Ascending aorta (tissue), 2 donors: ENCODE data around the gene GIPR. TPM values are rescaled to one million over a fixed set of nuclear protein-coding genes. Genes with fewer than 3 reads are reported as not detected.

Source experiments
- DNase-seq, 2 donors: peaks; one replicate each; pipeline ENCODE4 v3.0.0-alpha.2; 2019; ENCODE audit warnings: low spot score in 2 of 2
- H3K27ac ChIP-seq, 2 donors: fragments of 200-600 bp; sonication (generic); one replicate each; pipeline ENCODE4 v1.5.1; 2016 to 2017; ENCODE audit warnings: mild to moderate bottlenecking in 1 of 2
- H3K27me3 ChIP-seq: fragments of 200-600 bp; sonication (generic); one replicate; pipeline ENCODE4 v1.5.1; 2017
- H3K36me3 ChIP-seq, 2 donors: fragments of 200-600 bp; sonication (generic); one replicate each; pipeline ENCODE4 v1.5.1; 2016
- H3K4me1 ChIP-seq, 2 donors: fragments of 200-600 bp; sonication (generic); one replicate each; pipeline ENCODE4 v1.5.1; 2016 to 2017; ENCODE audit warnings: mild to moderate bottlenecking in 1 of 2
- H3K4me3 ChIP-seq, 2 donors: fragments of 200-600 bp; sonication (generic); one replicate each; pipeline ENCODE4 v1.5.1; 2016 to 2017; ENCODE audit warnings: mild to moderate bottlenecking in 1 of 2
- H3K9me3 ChIP-seq, 2 donors: fragments of 200-600 bp; sonication (generic); one replicate each; pipeline ENCODE4 v1.5.1; 2016
- intact Hi-C: fragments of 100-400 bp; cut with DNase I; formaldehyde crosslinking; loops from one replicate; pipeline ENCODE4 v1.15.1; 2023
- total RNA-seq: library from RNA; depleted of rRNA; stranded (reverse); fragments of >200 nt; gene quantifications from one replicate; pipeline ENCODE4 v1.1.0, GENCODE V29; 2016
- TF ChIP-seq, protein P1 (sequence below), 3 experiments: fragments of 200-600 bp in 2 of 3; fragments of 450-650 bp in 1 of 3; sonication (generic) in 2 of 3; IDR thresholded peaks; one replicate each; pipeline ENCODE4 v1.5.1; 2016 to 2019; ENCODE audit warnings: antibody characterized with exemption in 3 of 3, mild to moderate bottlenecking in 1 of 3, moderate library complexity in 1 of 3

Gene GIPR
- total RNA-seq, 1 donor from 2014 or later, result not detected

DNA sequence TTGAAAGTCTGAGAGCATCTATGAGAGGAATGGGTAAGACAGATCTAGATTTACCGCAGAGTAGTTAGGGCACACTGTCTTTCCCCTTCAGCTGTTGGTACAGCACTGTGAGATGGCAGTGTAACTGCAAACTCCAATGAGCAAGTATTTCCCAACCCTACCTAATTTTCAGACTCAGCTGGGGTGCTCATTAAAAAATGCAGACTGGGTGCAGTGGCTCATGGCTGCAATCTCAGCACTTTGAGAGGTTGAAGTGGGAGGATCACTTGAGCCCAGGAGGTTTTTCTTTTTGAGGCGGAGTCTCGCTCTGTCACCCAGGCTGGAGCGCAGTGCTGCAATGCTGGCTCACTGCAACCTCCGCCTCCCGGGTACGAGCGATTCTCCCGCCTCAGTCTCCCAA lies 37.1 kb downstream of the GIPR start:
- peaks cover 9 to 16% of the 10 kb centered on the region in 2 donors for H3K36me3 ChIP-seq
- no peaks in the 10 kb centered on the region for H3K27me3 ChIP-seq
- no peaks in the 10 kb centered on the region for H3K9me3 ChIP-seq
- H3K4me3 ChIP-seq, result no peak overlapping the region
- intact Hi-C loops, result no loop called here
- H3K4me1 ChIP-seq, result peaks cover 0 to 4% of the 10 kb centered on the region in 2 donors
- no peak for DNase-seq
- TF ChIP-seq, protein P1, sequence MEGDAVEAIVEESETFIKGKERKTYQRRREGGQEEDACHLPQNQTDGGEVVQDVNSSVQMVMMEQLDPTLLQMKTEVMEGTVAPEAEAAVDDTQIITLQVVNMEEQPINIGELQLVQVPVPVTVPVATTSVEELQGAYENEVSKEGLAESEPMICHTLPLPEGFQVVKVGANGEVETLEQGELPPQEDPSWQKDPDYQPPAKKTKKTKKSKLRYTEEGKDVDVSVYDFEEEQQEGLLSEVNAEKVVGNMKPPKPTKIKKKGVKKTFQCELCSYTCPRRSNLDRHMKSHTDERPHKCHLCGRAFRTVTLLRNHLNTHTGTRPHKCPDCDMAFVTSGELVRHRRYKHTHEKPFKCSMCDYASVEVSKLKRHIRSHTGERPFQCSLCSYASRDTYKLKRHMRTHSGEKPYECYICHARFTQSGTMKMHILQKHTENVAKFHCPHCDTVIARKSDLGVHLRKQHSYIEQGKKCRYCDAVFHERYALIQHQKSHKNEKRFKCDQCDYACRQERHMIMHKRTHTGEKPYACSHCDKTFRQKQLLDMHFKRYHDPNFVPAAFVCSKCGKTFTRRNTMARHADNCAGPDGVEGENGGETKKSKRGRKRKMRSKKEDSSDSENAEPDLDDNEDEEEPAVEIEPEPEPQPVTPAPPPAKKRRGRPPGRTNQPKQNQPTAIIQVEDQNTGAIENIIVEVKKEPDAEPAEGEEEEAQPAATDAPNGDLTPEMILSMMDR (IDR thresholded peaks at IDR 0.05), result no peak
- H3K27ac ChIP-seq, result no peak overlapping the region

DNA sequence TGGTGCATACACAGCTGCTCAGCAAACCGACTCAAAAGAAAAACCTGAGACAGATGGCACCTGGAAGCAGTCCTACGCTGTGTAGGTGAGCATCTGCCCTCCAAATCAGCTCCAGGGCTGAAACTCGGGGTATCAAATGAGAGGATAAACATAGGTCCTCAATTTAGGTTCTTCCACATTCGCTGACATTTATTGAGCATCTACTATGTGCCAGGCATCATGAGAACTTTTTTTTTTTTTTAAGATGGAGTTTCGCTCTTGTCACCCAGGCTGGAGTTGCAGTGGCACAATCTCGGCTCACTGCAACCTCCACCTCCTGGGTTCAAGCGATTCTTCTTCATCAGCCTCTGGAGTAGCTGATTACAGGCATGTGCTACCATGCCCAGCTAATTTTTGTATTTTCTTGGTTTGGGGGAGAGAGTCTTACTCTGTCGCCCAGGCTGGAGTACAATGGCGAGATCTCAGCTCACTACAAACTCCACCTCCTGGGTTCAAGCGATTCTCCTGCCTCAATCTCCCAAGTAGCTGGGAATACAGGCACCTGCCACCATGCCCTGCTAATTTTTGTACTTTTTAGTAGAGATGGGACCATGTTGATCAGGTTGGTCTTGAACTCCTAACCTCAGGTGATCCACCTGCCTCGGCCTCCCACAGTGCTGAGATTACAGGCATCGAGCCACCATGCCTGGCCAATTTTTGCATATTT lies 37.8 kb downstream of the GIPR start:
- Histone ChIP-seq H3K27me3 (no peaks in the 10 kb centered on the region), H3K9me3 (no peaks in the 10 kb centered on the region), H3K4me3 (no peak overlapping the region), H3K4me1 (peaks cover 0 to 4% of the 10 kb centered on the region in 2 donors), H3K27ac (no peak overlapping the region), H3K36me3 (peaks cover 11 to 16% of the 10 kb centered on the region in 2 donors)
- TF ChIP-seq, protein P1 (IDR thresholded peaks at IDR 0.05), result no peak
- intact Hi-C loops, result no loop called here
- DNase-seq, result no peak

DNA sequence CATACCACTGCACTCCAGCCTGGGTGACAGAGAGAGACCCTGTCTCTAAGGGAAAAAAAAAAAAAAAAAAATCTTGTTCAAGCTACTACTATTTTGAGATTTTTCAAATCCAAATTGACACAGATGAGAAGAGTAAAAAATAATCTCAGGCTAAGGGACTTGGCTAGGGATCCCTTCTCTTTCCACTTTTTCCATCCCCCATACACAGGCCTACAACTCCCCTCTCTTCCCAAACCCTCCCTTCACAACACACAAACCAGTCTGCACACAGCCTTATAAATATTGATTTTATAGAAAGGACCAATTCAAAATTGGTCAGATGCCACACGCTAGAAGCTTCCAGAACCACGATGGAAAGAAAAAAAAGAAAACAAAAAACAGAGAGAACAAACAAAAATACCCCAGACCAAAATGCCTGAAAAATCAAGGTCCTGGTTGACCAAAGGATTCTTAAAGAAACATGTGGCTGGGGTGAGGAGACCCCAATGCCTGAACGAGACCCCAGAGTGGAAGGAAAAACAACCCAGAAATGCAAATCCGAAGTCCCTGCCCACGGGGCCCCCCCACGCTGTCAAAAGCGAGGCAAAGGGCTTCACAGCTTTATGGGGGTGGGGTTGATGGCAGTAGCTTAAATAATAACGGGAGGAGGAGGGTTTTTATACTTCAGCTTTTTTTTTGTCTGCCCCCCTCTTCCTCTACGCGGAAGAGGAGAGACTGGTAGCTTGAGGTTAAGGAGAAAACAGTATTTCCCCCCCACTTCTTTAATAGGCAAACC lies 42.5 kb downstream of the GIPR start:
- Histone ChIP-seq H3K27ac (no peak overlapping the region), H3K27me3 (no peaks in the 10 kb centered on the region), H3K36me3 (peaks cover 24 to 25% of the 10 kb centered on the region in 2 donors), H3K4me3 (no peak overlapping the region), H3K4me1 (peaks cover 0 to 4% of the 10 kb centered on the region in 2 donors), H3K9me3 (no peaks in the 10 kb centered on the region)
- intact Hi-C loops, result no loop called here
- no peak for DNase-seq
- TF ChIP-seq, protein P1 (IDR thresholded peaks at IDR 0.05), result no peak

DNA sequence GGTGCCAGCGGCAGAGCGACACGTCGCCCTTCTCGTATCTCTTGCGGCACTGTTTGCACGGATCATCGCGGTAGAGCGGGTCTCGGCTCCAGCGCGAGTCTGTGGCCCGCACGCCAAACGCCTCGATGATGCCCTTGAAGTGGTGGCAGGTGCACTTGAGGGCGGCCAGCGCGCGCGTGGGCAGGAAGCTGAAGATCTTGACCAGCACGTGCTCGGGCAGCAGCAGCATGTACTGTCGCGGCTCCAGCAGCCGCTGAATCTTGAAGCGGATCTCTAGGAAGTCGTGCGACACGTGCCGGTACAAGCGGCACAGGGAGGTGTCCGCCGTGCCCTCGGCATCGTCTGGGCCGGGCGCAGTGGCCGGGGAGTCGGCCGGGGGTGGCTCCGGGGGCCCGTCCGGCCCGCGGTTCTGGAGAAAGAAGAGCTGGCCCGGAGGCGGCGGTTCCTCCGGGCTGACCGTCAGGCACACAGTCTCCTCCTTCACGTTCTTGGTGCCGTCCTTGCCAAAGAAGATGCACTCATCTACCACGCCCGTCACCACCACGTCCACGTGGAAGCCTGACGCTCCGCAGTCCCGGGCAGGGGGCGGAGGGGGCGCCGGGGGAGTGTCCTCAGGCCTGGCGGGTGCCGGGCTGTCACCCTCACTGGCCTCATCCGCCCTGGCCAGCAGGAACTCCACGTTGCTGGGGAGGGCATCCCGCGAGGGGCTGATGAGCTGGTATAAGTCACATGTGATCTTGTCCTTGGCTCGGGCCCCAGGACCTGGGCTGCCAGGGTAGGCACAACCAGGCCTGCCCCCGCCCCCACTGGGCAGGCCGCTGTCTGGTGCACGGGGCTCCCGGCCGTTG lies 44.1 kb downstream of the GIPR start:
- Histone ChIP-seq H3K27me3 (no peaks in the 10 kb centered on the region), H3K27ac (no peak overlapping the region), H3K4me3 (no peak overlapping the region), H3K4me1 (peaks cover 0 to 8% of the 10 kb centered on the region in 2 donors), H3K9me3 (no peaks in the 10 kb centered on the region), H3K36me3 (peaks cover 24 to 25% of the 10 kb centered on the region in 2 donors)
- intact Hi-C loops, result no loop called here
- DNase-seq, result no peak
- TF ChIP-seq, protein P1 (IDR thresholded peaks at IDR 0.05), result no peak

DNA sequence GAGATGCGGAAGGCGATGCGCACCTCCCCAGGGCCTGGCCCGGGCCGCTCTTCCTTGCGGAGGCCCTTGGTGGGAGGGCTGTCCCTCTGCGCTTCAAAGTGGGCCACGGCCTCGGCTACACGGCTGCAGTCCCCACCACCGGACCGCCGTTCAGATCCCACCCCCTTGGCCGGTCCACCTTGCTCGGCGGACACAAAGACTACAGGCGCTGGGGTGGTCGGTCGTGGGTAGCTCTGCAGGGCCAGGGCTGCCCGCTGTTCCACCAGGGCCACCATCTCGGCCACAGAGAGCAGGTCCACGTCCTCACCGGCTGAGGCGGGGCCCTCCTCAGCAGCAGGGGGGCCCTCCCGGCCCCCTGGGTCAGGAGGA lies 44.7 kb downstream of the GIPR start:
- Histone ChIP-seq H3K27me3 (no peaks in the 10 kb centered on the region), H3K4me3 (no peak overlapping the region), H3K4me1 (peaks cover 0 to 4% of the 10 kb centered on the region in 2 donors), H3K9me3 (no peaks in the 10 kb centered on the region), H3K27ac (no peak overlapping the region), H3K36me3 (peaks cover 24 to 25% of the 10 kb centered on the region in 2 donors)
- intact Hi-C loops, result no loop called here
- no peak for DNase-seq
- TF ChIP-seq, protein P1 (IDR thresholded peaks at IDR 0.05), result no peak
